Loucy (cell line): ENCODE results near the gene RAD51B.

Experiments
- H2AFZ ChIP-seq: fragments of 200-600 bp; sonication (generic); 2 replicates; pipeline ENCODE4 v1.6.0; 2016; ENCODE audit warnings: antibody characterized with exemption, mild to moderate bottlenecking, low read length, moderate library complexity
- H3F3A ChIP-seq: fragments of 200-600 bp; 2 replicates; pipeline ENCODE4 v1.6.0; 2016; ENCODE audit warnings: antibody characterized with exemption, low read depth, mild to moderate bottlenecking
- H3K27me3 ChIP-seq: fragments of 200-600 bp; sonication (generic); 2 replicates; pipeline ENCODE4 v1.6.1; 2014; ENCODE audit warnings: low read length, mild to moderate bottlenecking; ENCODE audit not compliant: insufficient read depth, poor library complexity, severe bottlenecking
- H3K36me3 ChIP-seq: fragments of 200-600 bp; sonication (generic); 2 replicates; pipeline ENCODE4 v1.6.1; 2016; ENCODE audit warnings: low read length; ENCODE audit not compliant: insufficient read depth
- H3K4me1 ChIP-seq: fragments of 200-600 bp; sonication (generic); 2 replicates; pipeline ENCODE4 v1.5.1; 2014; ENCODE audit warnings: low read length, mild to moderate bottlenecking; ENCODE audit not compliant: insufficient read depth, poor library complexity, severe bottlenecking
- H3K4me2 ChIP-seq: fragments of 200-600 bp; sonication (generic); 2 replicates; pipeline ENCODE4 v1.6.0; 2014; ENCODE audit warnings: antibody characterized with exemption, low read length, low read depth, mild to moderate bottlenecking; ENCODE audit not compliant: poor library complexity, severe bottlenecking
- H3K4me3 ChIP-seq: fragments of 200-600 bp; sonication (generic); 2 replicates; pipeline ENCODE4 v1.5.1; 2014; ENCODE audit warnings: low read length, mild to moderate bottlenecking, mixed read lengths; ENCODE audit not compliant: poor library complexity, severe bottlenecking
- H3K79me2 ChIP-seq: fragments of 200-600 bp; sonication (generic); 2 replicates; pipeline ENCODE4 v1.6.1; 2014; ENCODE audit warnings: low read length; ENCODE audit not compliant: insufficient read depth
- H3K9ac ChIP-seq: fragments of 200-600 bp; sonication (generic); 2 replicates; pipeline ENCODE4 v1.6.0; 2014; ENCODE audit warnings: mild to moderate bottlenecking, low read depth, low read length, moderate library complexity; ENCODE audit not compliant: poor library complexity, severe bottlenecking
- H3K9me2 ChIP-seq: fragments of 200-600 bp; sonication (generic); replicated peaks from 2 replicates; pipeline ENCODE4 v1.6.1; 2016; ENCODE audit warnings: low read depth, low read length, mixed read lengths
- H3K9me3 ChIP-seq: fragments of 200-600 bp; sonication (generic); 2 replicates; pipeline ENCODE4 v1.6.1; 2014; ENCODE audit warnings: mild to moderate bottlenecking, antibody characterized with exemption, low read length, low read depth; ENCODE audit not compliant: insufficient read depth
- H4K20me1 ChIP-seq: fragments of 200-600 bp; sonication (generic); 2 replicates; pipeline ENCODE4 v1.6.0; 2014; ENCODE audit warnings: antibody characterized with exemption, low read length, mild to moderate bottlenecking; ENCODE audit not compliant: insufficient read depth, poor library complexity, severe bottlenecking
- CTCF ChIP-seq: fragments of 200-600 bp; sonication (generic); conservative IDR thresholded peaks from 2 replicates; pipeline ENCODE4 v1.5.1; 2014; ENCODE audit warnings: mild to moderate bottlenecking, antibody characterized with exemption, low read length
- EZH2phosphoT487 ChIP-seq: fragments of 200-600 bp; IDR thresholded peaks from 2 replicates; pipeline ENCODE4 v1.6.1; 2018; ENCODE audit warnings: antibody characterized with exemption, mild to moderate bottlenecking, moderate library complexity, borderline replicate concordance

RAD51B gene

GRCh38 chr14:68677476-68677875, 857.9 kb downstream of the RAD51B start:
- no peaks in the 10 kb centered on the region for H3K27me3 ChIP-seq
- H3K9me3 ChIP-seq, result no peaks in the 10 kb centered on the region
- no peak overlapping the region for H3K9ac ChIP-seq
- H3F3A ChIP-seq, result no peaks in the 10 kb centered on the region
- H3K36me3 ChIP-seq, result no peaks in the 10 kb centered on the region
- H4K20me1 ChIP-seq, result no peaks in the 10 kb centered on the region
- no peaks in the 10 kb centered on the region for H3K9me2 ChIP-seq
- H3K4me3 ChIP-seq, result no peak overlapping the region
- no peaks in the 10 kb centered on the region for H3K79me2 ChIP-seq
- peaks cover 9% of the 10 kb centered on the region for H3K4me1 ChIP-seq
- TF ChIP-seq CTCF (no peak), EZH2phosphoT487 (no peak)
- no peak overlapping the region for H2AFZ ChIP-seq
- no peak overlapping the region for H3K4me2 ChIP-seq

GRCh38 chr14:68677901-68678300, 858.3 kb downstream of the RAD51B start:
- H3K27me3 ChIP-seq, result no peaks in the 10 kb centered on the region
- H3K36me3 ChIP-seq, result no peaks in the 10 kb centered on the region
- no peaks in the 10 kb centered on the region for H4K20me1 ChIP-seq
- peaks cover 13% of the 10 kb centered on the region for H3K4me1 ChIP-seq
- H3K9ac ChIP-seq, result no peak overlapping the region
- no peaks in the 10 kb centered on the region for H3F3A ChIP-seq
- no peaks in the 10 kb centered on the region for H3K9me2 ChIP-seq
- no peak overlapping the region for H2AFZ ChIP-seq
- H3K4me3 ChIP-seq, result no peak overlapping the region
- TF ChIP-seq EZH2phosphoT487 (no peak), CTCF (no peak)
- no peaks in the 10 kb centered on the region for H3K79me2 ChIP-seq
- no peak overlapping the region for H3K4me2 ChIP-seq
- H3K9me3 ChIP-seq, result no peaks in the 10 kb centered on the region

- Histone ChIP-seq H3K27me3 (no peaks in the 10 kb centered on the region), H3K4me2 (no peak overlapping the region), H3K4me1 (peaks cover 19% of the 10 kb centered on the region), H3K9ac (no peak overlapping the region), H3K9me2 (no peaks in the 10 kb centered on the region), H2AFZ (no peak overlapping the region), H3K9me3 (no peaks in the 10 kb centered on the region), H4K20me1 (no peaks in the 10 kb centered on the region), H3K79me2 (no peaks in the 10 kb centered on the region), H3F3A (no peaks in the 10 kb centered on the region), H3K4me3 (no peak overlapping the region), H3K36me3 (no peaks in the 10 kb centered on the region)
- TF ChIP-seq CTCF (no peak), EZH2phosphoT487 (no peak)
These were observed 858.9 kb downstream of the RAD51B start for GRCh38 chr14:68678471-68678870.
